Vagina (tissue), 2 donors: Measurements from ENCODE around the gene UBE2D1. TPM values are rescaled to one million over a fixed set of nuclear protein-coding genes. Genes with fewer than 3 reads are reported as not detected.

Source experiments
- DNase-seq, 2 donors: peaks; one replicate each; pipeline ENCODE4 v3.0.0-alpha.2; 2017; ENCODE audit errors: extremely low spot score in 2 of 2
- H3K27ac ChIP-seq: fragments of 200-600 bp; sonication (generic); one replicate; pipeline ENCODE4 v1.5.1; 2019
- H3K27me3 ChIP-seq: fragments of 200-600 bp; sonication (generic); one replicate; pipeline ENCODE4 v1.5.1; 2019
- H3K36me3 ChIP-seq, 2 donors: fragments of 200-600 bp; sonication (generic); one replicate each; pipeline ENCODE4 v1.5.1; 2017 to 2019
- H3K4me1 ChIP-seq: fragments of 200-600 bp; sonication (generic); one replicate; pipeline ENCODE4 v1.5.1; 2019
- H3K4me3 ChIP-seq, 2 donors: fragments of 200-600 bp; sonication (generic); 1 replicate in 1 of 2; 2 replicates in 1 of 2; pipeline ENCODE4 v1.5.1; 2016 to 2019
- H3K9me3 ChIP-seq: fragments of 200-600 bp; sonication (generic); one replicate; pipeline ENCODE4 v1.5.1; 2019
- CTCF ChIP-seq, 3 experiments: fragments of 450-650 bp in 2 of 3; fragments of 200-600 bp in 1 of 3; sonication (generic) in 1 of 3; IDR thresholded peaks; one replicate each; pipeline ENCODE4 v1.5.1; 2017 to 2019; ENCODE audit warnings: antibody characterized with exemption in 3 of 3, mild to moderate bottlenecking in 2 of 3, moderate library complexity in 2 of 3
- POLR2A ChIP-seq, 2 donors: fragments of 450-650 bp; IDR thresholded peaks; one replicate each; pipeline ENCODE4 v1.6.1; 2017; ENCODE audit warnings: antibody characterized with exemption in 2 of 2, mild to moderate bottlenecking in 2 of 2, moderate library complexity in 2 of 2
- POLR2AphosphoS5 ChIP-seq, 2 donors: sonication (generic); formaldehyde crosslinking; IDR thresholded peaks; one replicate each; pipeline ENCODE4 v1.9.0; 2017; ENCODE audit warnings: antibody characterized with exemption in 2 of 2, mild to moderate bottlenecking in 2 of 2, low read depth in 1 of 2; ENCODE audit not compliant: insufficient read depth in 1 of 2
- intact Hi-C: fragments of 100-400 bp; cut with DNase I; formaldehyde crosslinking; loops from one replicate; pipeline ENCODE4 v1.15.1; 2023
- total RNA-seq: library from RNA; depleted of rRNA; stranded (reverse); fragments of >200 nt; gene quantifications from one replicate; pipeline ENCODE4 v1.2.3, GENCODE V29; 2016

The UBE2D1 gene
- total RNA-seq, 1 donor from 2014 or later: 10.1 TPM

GRCh38 chr10:58394471-58394870 lies 59.7 kb downstream of the UBE2D1 start:
- H3K36me3 ChIP-seq: peaks cover 0 to 56% of the 10 kb centered on the region in 2 donors
- no peaks in the 10 kb centered on the region for H3K4me1 ChIP-seq
- no peaks in the 10 kb centered on the region for H3K9me3 ChIP-seq
- H3K4me3 ChIP-seq: no peak overlapping the region
- no peak for TF ChIP-seq POLR2A (IDR thresholded peaks at IDR 0.05)
- no peak for TF ChIP-seq POLR2AphosphoS5 (IDR thresholded peaks at IDR 0.05; ENCODE audit: insufficient read depth in 1 of 2, low read depth in 1 of 2)
- no peak for TF ChIP-seq CTCF (IDR thresholded peaks at IDR 0.05)
- H3K27me3 ChIP-seq: no peaks in the 10 kb centered on the region
- DNase-seq: no peak
- H3K27ac ChIP-seq: no peak overlapping the region
- intact Hi-C loops: no loop called here

DNA sequence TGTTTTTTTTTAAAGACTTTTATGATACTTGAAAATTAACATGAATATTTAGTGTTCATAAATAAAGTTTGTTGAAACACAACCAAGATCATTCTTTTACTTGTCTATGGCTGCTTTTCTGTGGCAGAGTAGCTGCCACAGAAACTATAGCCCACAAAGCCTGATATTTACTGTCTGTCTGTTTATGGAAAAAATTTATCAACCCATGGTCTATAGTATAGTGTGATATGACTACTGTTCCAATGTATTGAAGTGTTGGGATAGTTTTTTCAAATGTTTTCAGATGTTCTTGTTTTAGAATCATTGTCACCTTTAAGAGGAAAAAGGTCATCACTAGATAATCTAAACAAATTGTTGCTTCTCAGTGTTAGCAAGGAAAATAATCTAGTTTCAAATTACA lies 61.3 kb downstream of the UBE2D1 start:
- peaks cover 0 to 42% of the 10 kb centered on the region in 2 donors for H3K36me3 ChIP-seq
- intact Hi-C loops: no loop called here
- TF ChIP-seq POLR2A (IDR thresholded peaks at IDR 0.05): no peak
- no peaks in the 10 kb centered on the region for H3K4me1 ChIP-seq
- H3K27ac ChIP-seq: no peak overlapping the region
- no peak overlapping the region for H3K4me3 ChIP-seq
- no peaks in the 10 kb centered on the region for H3K9me3 ChIP-seq
- DNase-seq: no peak
- H3K27me3 ChIP-seq: no peaks in the 10 kb centered on the region

GRCh38 chr10:58397830-58398229 lies 63.0 kb downstream of the UBE2D1 start:
- TF ChIP-seq POLR2A (IDR thresholded peaks at IDR 0.05): no peak
- no peak for TF ChIP-seq CTCF (IDR thresholded peaks at IDR 0.05)
- no peak for TF ChIP-seq POLR2AphosphoS5 (IDR thresholded peaks at IDR 0.05; ENCODE audit: insufficient read depth in 1 of 2, low read depth in 1 of 2)
- intact Hi-C loops: no loop called here
- H3K36me3 ChIP-seq: peaks cover 0 to 33% of the 10 kb centered on the region in 2 donors
- no peaks in the 10 kb centered on the region for H3K4me1 ChIP-seq
- H3K9me3 ChIP-seq: no peaks in the 10 kb centered on the region
- no peak for DNase-seq
- no peak overlapping the region for H3K27ac ChIP-seq
- no peaks in the 10 kb centered on the region for H3K27me3 ChIP-seq
- no peak overlapping the region for H3K4me3 ChIP-seq

DNA sequence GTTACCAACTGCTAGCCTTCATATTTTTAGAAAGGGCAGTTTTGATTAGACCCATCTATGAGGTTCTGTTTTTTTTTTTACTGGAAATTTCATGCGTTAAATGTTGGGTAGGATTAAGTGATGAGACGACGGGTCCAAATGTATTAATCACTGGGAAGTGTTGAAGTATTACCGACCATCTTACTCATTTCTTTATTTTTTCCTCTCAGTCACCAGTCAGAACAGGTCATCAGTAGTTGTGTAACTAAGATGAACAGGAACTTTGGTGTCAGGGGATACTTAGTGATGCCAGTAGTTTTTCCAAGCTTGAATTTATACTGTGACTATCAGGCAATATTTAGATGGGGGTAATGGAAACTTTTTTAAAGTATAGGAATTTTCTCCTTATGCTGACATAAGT lies 64.6 kb downstream of the UBE2D1 start:
- H3K36me3 ChIP-seq: peaks cover 0 to 18% of the 10 kb centered on the region in 2 donors
- no peak for DNase-seq
- H3K4me1 ChIP-seq: no peaks in the 10 kb centered on the region
- no peaks in the 10 kb centered on the region for H3K27me3 ChIP-seq
- H3K9me3 ChIP-seq: no peaks in the 10 kb centered on the region
- H3K4me3 ChIP-seq: no peak overlapping the region
- H3K27ac ChIP-seq: no peak overlapping the region
- intact Hi-C loops: no loop called here
- TF ChIP-seq POLR2A (IDR thresholded peaks at IDR 0.05) (no peak), CTCF (IDR thresholded peaks at IDR 0.05) (no peak), POLR2AphosphoS5 (IDR thresholded peaks at IDR 0.05; ENCODE audit: insufficient read depth in 1 of 2, low read depth in 1 of 2) (no peak)

- Histone ChIP-seq H3K9me3 (no peaks in the 10 kb centered on the region), H3K27me3 (no peaks in the 10 kb centered on the region), H3K4me1 (no peaks in the 10 kb centered on the region), H3K4me3 (no peak overlapping the region), H3K36me3 (peaks cover 0 to 8% of the 10 kb centered on the region in 2 donors), H3K27ac (no peak overlapping the region)
- TF ChIP-seq POLR2AphosphoS5 (IDR thresholded peaks at IDR 0.05; ENCODE audit: insufficient read depth in 1 of 2, low read depth in 1 of 2): no peak
- no peak for TF ChIP-seq CTCF (IDR thresholded peaks at IDR 0.05)
- TF ChIP-seq POLR2A (IDR thresholded peaks at IDR 0.05): no peak
- DNase-seq: no peak
- intact Hi-C loops: no loop called here
These were observed 65.8 kb downstream of the UBE2D1 start for GRCh38 chr10:58400609-58401008.

GRCh38 chr10:58404001-58404400 lies 69.2 kb downstream of the UBE2D1 start:
- TF ChIP-seq POLR2AphosphoS5 (IDR thresholded peaks at IDR 0.05; ENCODE audit: insufficient read depth in 1 of 2, low read depth in 1 of 2) (no peak), POLR2A (IDR thresholded peaks at IDR 0.05) (no peak), CTCF (IDR thresholded peaks at IDR 0.05) (no peak)
- Histone ChIP-seq H3K9me3 (no peaks in the 10 kb centered on the region), H3K4me1 (no peaks in the 10 kb centered on the region), H3K36me3 (no peaks in the 10 kb centered on the region), H3K27ac (no peak overlapping the region), H3K4me3 (no peak overlapping the region), H3K27me3 (no peaks in the 10 kb centered on the region)
- DNase-seq: no peak
- intact Hi-C loops: no loop called here
